Measurements from ENCODE around the gene CACUL1.
A peak's percentile ranks its signal among the peaks of the same experiment; 100 is the strongest.

The CACUL1 gene

DNA sequence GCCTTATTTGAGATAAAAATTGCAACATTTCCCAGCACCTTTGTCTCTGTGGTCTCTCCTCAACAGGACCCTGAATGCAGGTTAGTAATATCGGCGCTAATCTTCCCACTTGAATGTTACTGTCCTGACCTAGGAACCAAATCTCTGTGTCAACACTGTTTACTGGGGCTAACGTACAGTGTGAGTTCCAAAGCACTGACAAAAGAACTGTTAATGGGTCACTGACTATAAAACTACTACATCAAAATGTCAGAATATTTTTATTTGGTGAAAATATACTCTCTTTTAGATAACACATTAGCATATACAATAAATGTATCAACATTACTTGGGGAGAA, 33.3 kb downstream of the CACUL1 start:
- TF ChIP-seq, protein P1, sequence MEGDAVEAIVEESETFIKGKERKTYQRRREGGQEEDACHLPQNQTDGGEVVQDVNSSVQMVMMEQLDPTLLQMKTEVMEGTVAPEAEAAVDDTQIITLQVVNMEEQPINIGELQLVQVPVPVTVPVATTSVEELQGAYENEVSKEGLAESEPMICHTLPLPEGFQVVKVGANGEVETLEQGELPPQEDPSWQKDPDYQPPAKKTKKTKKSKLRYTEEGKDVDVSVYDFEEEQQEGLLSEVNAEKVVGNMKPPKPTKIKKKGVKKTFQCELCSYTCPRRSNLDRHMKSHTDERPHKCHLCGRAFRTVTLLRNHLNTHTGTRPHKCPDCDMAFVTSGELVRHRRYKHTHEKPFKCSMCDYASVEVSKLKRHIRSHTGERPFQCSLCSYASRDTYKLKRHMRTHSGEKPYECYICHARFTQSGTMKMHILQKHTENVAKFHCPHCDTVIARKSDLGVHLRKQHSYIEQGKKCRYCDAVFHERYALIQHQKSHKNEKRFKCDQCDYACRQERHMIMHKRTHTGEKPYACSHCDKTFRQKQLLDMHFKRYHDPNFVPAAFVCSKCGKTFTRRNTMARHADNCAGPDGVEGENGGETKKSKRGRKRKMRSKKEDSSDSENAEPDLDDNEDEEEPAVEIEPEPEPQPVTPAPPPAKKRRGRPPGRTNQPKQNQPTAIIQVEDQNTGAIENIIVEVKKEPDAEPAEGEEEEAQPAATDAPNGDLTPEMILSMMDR (IDR thresholded peaks at IDR 0.05; ENCODE audit: insufficient read depth, low read depth, low read length, missing control alignments) = no peak
- H3K4me3 ChIP-seq (ENCODE audit: low read length) = no peak overlapping the region
- no peak for DNase-seq (ENCODE audit: low read depth)

DNA sequence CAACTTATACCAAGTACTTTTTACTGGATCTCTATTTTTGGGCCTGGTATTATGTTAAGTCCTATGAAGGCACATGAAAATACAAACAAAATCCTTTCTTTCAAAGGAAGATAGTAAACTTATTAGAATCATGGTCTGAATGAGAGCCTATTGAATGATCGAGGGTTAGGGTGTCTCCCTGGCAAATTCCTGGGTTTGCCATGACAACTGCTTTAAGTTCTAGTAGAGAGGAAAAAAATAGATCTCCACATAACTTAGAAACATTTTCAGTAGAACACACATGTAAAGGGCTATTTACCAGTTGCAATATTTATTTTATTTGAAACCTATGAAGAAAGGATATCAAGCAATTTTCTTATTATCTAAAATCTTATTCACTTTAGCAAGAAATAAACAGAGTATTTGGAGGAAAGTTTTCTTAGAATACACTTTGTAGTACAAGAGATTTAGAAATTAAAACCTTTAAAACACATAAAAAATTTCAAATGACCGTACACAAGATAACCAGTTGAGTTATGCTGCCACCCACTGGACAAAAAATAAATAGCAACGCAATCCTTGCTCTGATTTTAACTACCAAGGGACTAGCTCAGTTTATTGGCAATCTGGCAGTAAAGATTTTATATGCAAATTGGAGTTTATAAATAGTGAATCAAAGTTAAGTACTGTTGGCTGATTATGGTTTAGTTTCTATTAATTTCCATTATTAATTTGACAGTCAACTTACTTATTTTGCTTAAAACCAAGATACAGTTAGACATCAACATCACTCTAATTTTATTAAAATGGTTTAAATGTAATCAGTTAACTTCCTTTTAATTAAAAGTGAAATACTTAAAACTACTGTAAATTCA, 33.9 kb downstream of the CACUL1 start:
- DNase-seq (ENCODE audit: low read depth) = peak; percentile 61
- H3K4me3 ChIP-seq (ENCODE audit: low read length) = no peak overlapping the region

GRCh38 chr10:118714366-118714765, 40.4 kb downstream of the CACUL1 start:
- no peak for DNase-seq (ENCODE audit: low read depth)
- H3K4me3 ChIP-seq (ENCODE audit: low read length) = no peak overlapping the region
- TF ChIP-seq, protein P1 (IDR thresholded peaks at IDR 0.05; ENCODE audit: insufficient read depth, low read depth, low read length, missing control alignments) = no peak

More for the DNA sequence above, 33.9 kb downstream of the CACUL1 start:
- TF ChIP-seq, protein P1 (IDR thresholded peaks at IDR 0.05; ENCODE audit: insufficient read depth, low read depth, low read length, missing control alignments) = peak; percentile 66

GRCh38 chr10:118712930-118713634, 41.7 kb downstream of the CACUL1 start:
- H3K4me3 ChIP-seq (ENCODE audit: low read length) = no peak overlapping the region
- no peak for DNase-seq (ENCODE audit: low read depth)
- TF ChIP-seq, protein P1 (IDR thresholded peaks at IDR 0.05; ENCODE audit: insufficient read depth, low read depth, low read length, missing control alignments) = peak; percentile 9

- TF ChIP-seq, protein P1 (IDR thresholded peaks at IDR 0.05; ENCODE audit: insufficient read depth, low read depth, low read length, missing control alignments) = no peak
- no peak overlapping the region for H3K4me3 ChIP-seq (ENCODE audit: low read length)
- DNase-seq (ENCODE audit: low read depth) = no peak
Observed at GRCh38 chr10:118712080-118712479, 42.7 kb downstream of the CACUL1 start.

DNA sequence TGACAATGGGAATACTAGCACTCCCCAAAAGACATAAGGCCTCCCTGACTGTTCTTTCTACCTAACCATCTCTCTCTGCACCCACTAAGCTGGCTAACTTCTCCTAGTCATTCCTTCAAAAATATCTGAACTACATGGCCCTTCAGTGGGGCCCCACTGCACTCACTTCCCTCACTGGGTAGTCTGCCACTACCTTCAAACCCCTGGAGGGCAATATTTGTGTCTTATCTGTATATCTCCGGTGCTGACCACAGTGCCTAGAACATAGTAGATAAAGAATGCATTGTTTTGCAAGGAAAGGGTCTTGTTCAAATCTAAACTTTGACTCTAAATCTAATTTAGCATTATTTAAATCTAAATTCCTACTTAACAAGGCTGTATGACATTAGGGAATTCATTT, 44.3 kb downstream of the CACUL1 start:
- TF ChIP-seq, protein P1 (IDR thresholded peaks at IDR 0.05; ENCODE audit: insufficient read depth, low read depth, low read length, missing control alignments) = no peak
- DNase-seq (ENCODE audit: low read depth) = no peak

More for the DNA sequence above, 44.3 kb downstream of the CACUL1 start:
- no peak overlapping the region for H3K4me3 ChIP-seq (ENCODE audit: low read length)

Data from epithelial cell of esophagus (primary cell).